H1 (cell line): ENCODE measurements around the gene CA7. TPM values are rescaled to one million over a fixed set of nuclear protein-coding genes. Genes with fewer than 3 reads are reported as not detected.

ENCODE experiments used
- CTCF ChIA-PET: fragments of 300-600 bp; sonication (Branson Sonifier 250); formaldehyde crosslinking; loops from one replicate; lab custom pipeline; 2021; ENCODE audit not compliant: partially characterized antibody; lab: Charles Lee
- POLR2A ChIA-PET: fragments of 300-600 bp; sonication (Branson Sonifier 250); formaldehyde crosslinking; loops from one replicate; lab custom pipeline; 2021; ENCODE audit warnings: inconsistent platforms; ENCODE audit not compliant: partially characterized antibody; lab: Charles Lee
- DNase-seq, 2 experiments: peaks; one replicate each; pipeline versions ENCODE4 v3.0.0 to v3.0.0-alpha.2; 2010 to 2022; ENCODE audit warnings: low spot score in 2 of 2, low read depth in 1 of 2, mixed read lengths in 1 of 2
- FAIRE-seq: peaks from 2 replicates; lab custom pipeline; 2011; peaks lifted over from hg19 to GRCh38; lab: Jason Lieb, UNC
- H2AFZ ChIP-seq: 2 replicates; pipeline ENCODE4 v1.8.1; 2012; ENCODE audit warnings: low read length, inconsistent platforms
- H2AK5ac ChIP-seq: 2 replicates; pipeline ENCODE4 v1.6.1; 2013; ENCODE audit warnings: low read depth, low read length
- H2BK120ac ChIP-seq: replicated peaks from 2 replicates; pipeline ENCODE3; 2013; ENCODE audit warnings: low read depth, low read length, inconsistent platforms
- H2BK12ac ChIP-seq: 2 replicates; pipeline ENCODE4 v1.6.1; 2013; ENCODE audit warnings: low read depth, low read length
- H2BK15ac ChIP-seq: 2 replicates; pipeline ENCODE4 v1.6.1; 2013; ENCODE audit warnings: low read length
- H2BK20ac ChIP-seq: 2 replicates; pipeline ENCODE4 v1.6.1; 2013; ENCODE audit warnings: low read length
- H2BK5ac ChIP-seq: 2 replicates; pipeline ENCODE4 v1.6.1; 2013; ENCODE audit warnings: low read depth, low read length
- H3K14ac ChIP-seq: 2 replicates; pipeline ENCODE4 v1.6.1; 2013; ENCODE audit warnings: inconsistent platforms; ENCODE audit not compliant: insufficient read length
- H3K18ac ChIP-seq: 2 replicates; pipeline ENCODE4 v1.6.1; 2013; ENCODE audit warnings: low read length; ENCODE audit errors: extremely low read depth
- H3K23ac ChIP-seq: 2 replicates; pipeline ENCODE4 v1.6.1; 2013; ENCODE audit warnings: inconsistent platforms; ENCODE audit not compliant: insufficient read length
- H3K23me2 ChIP-seq: 2 replicates; pipeline ENCODE4 v1.6.1; 2013; ENCODE audit warnings: low read depth, low read length
- H3K27ac ChIP-seq: 2 replicates; pipeline ENCODE4 v1.6.1; 2011; ENCODE audit warnings: low read depth, low read length, inconsistent platforms
- H3K27me3 ChIP-seq, 4 experiments: replicated peaks in 1 of 4; 1 replicate in 1 of 4; 2 replicates in 3 of 4; pipeline versions ENCODE4 v1.6.1 to v1.8.1; 2011 to 2013; ENCODE audit warnings: low read length in 3 of 4, mild to moderate bottlenecking in 3 of 4, inconsistent platforms in 2 of 4, mixed read lengths in 2 of 4, moderate library complexity in 1 of 4; ENCODE audit not compliant: control insufficient read depth in 3 of 4, insufficient read depth in 3 of 4; ENCODE audit errors: extremely low read depth in 1 of 4
- H3K36me3 ChIP-seq, 4 experiments: 2 replicates each; pipeline versions ENCODE4 v1.6.1 to v1.8.1; 2011 to 2013; ENCODE audit warnings: mild to moderate bottlenecking in 4 of 4, low read length in 3 of 4, moderate library complexity in 2 of 4, control low read depth in 1 of 4, inconsistent platforms in 1 of 4; ENCODE audit not compliant: insufficient read depth in 4 of 4, control insufficient read depth in 2 of 4
- H3K4ac ChIP-seq: replicated peaks from 2 replicates; pipeline ENCODE3; 2013; ENCODE audit warnings: low read length, low read depth, mixed read lengths, inconsistent platforms; ENCODE audit not compliant: insufficient read length
- H3K4me1 ChIP-seq, 4 experiments: replicated peaks in 1 of 4; 1 replicate in 1 of 4; 2 replicates in 3 of 4; pipeline versions ENCODE4 v1.6.1 to v1.8.1; 2011 to 2013; ENCODE audit warnings: low read length in 3 of 4, inconsistent platforms in 2 of 4, mixed read lengths in 1 of 4; ENCODE audit not compliant: insufficient read depth in 4 of 4, control insufficient read depth in 3 of 4
- H3K4me2 ChIP-seq, 2 experiments: 2 replicates each; pipeline versions ENCODE4 v1.6.1 to v1.8.1; 2011 to 2013; ENCODE audit warnings: low read depth in 2 of 2, low read length in 2 of 2, control low read depth in 1 of 2, inconsistent platforms in 1 of 2, mild to moderate bottlenecking in 1 of 2; ENCODE audit not compliant: insufficient read depth in 1 of 2
- H3K4me3 ChIP-seq, 4 experiments: fragments of 200-600, 300-600 bp in 1 of 4; sonication (generic), shearing (Covaris generic), sonication (Bioruptor Twin) in 1 of 4; 2 replicates each; pipeline versions ENCODE4 v1.5.1 to v1.8.1; 2011 to 2016; ENCODE audit warnings: low read length in 4 of 4, low read depth in 3 of 4, control low read depth in 2 of 4, inconsistent platforms in 2 of 4, mild to moderate bottlenecking in 2 of 4, mixed read lengths in 1 of 4, moderate library complexity in 1 of 4; ENCODE audit not compliant: insufficient read depth in 2 of 4; ENCODE audit errors: extremely low read depth in 1 of 4
- H3K56ac ChIP-seq: replicated peaks from 2 replicates; pipeline ENCODE3; 2013; ENCODE audit warnings: low read depth, mild to moderate bottlenecking, mixed read lengths, low read length, inconsistent platforms; ENCODE audit not compliant: insufficient read length
- H3K79me1 ChIP-seq: 2 replicates; pipeline ENCODE4 v1.6.1; 2013; ENCODE audit warnings: low read depth, low read length, control low read depth
- H3K79me2 ChIP-seq, 2 experiments: 2 replicates each; pipeline versions ENCODE4 v1.6.1 to v1.8.1; 2012 to 2013; ENCODE audit warnings: low read length in 2 of 2, mild to moderate bottlenecking in 2 of 2, inconsistent platforms in 1 of 2; ENCODE audit not compliant: insufficient read depth in 2 of 2, control insufficient read depth in 1 of 2
- H3K9ac ChIP-seq, 4 experiments: replicated peaks in 1 of 4; 1 replicate in 1 of 4; 2 replicates in 3 of 4; pipeline versions ENCODE4 v1.6.1 to v1.8.1; 2011 to 2013; ENCODE audit warnings: low read depth in 3 of 4, low read length in 3 of 4, control low read depth in 2 of 4, mild to moderate bottlenecking in 2 of 4, moderate library complexity in 2 of 4, inconsistent platforms in 1 of 4; ENCODE audit errors: extremely low read depth in 1 of 4
- H3K9me3 ChIP-seq, 2 experiments: 2 replicates each; pipeline versions ENCODE4 v1.6.1 to v1.8.1; 2012 to 2013; ENCODE audit warnings: mild to moderate bottlenecking in 2 of 2, moderate library complexity in 2 of 2, control low read depth in 1 of 2, inconsistent platforms in 1 of 2, low read depth in 1 of 2, low read length in 1 of 2, mixed read lengths in 1 of 2; ENCODE audit not compliant: insufficient read depth in 2 of 2
- H4K20me1 ChIP-seq, 2 experiments: replicated peaks in 1 of 2; 2 replicates each; pipeline versions ENCODE3 to v1.8.1; 2011 to 2013; ENCODE audit warnings: inconsistent platforms in 2 of 2, low read length in 2 of 2, mild to moderate bottlenecking in 1 of 2; ENCODE audit not compliant: insufficient read depth in 2 of 2, control insufficient read depth in 1 of 2
- H4K5ac ChIP-seq: 2 replicates; pipeline ENCODE4 v1.6.1; 2013; ENCODE audit warnings: low read length, low read depth, mixed read lengths, inconsistent platforms; ENCODE audit not compliant: insufficient read length
- H4K8ac ChIP-seq: 2 replicates; pipeline ENCODE4 v1.8.0; 2013; ENCODE audit warnings: mild to moderate bottlenecking, moderate library complexity, low read length, inconsistent platforms; ENCODE audit not compliant: insufficient read depth; ENCODE audit errors: extremely low read depth
- H4K91ac ChIP-seq: replicated peaks from 2 replicates; pipeline ENCODE3; 2013; ENCODE audit warnings: low read length, mixed read lengths, inconsistent platforms; ENCODE audit not compliant: insufficient read length
- CBX8 ChIP-seq: fragments of 300-800, 300-1000 bp; sonication (generic); IDR thresholded peaks from 2 replicates; pipeline ENCODE4 v1.7.1; 2016; ENCODE audit warnings: low read depth, low read length, borderline replicate concordance
- GABPA ChIP-seq: IDR thresholded peaks from 2 replicates; pipeline ENCODE4 v1.6.1; 2011; ENCODE audit warnings: mild to moderate bottlenecking, low read length, moderate library complexity, borderline replicate concordance; ENCODE audit not compliant: insufficient read depth
- HDAC2 ChIP-seq, 2 experiments: fragments of 300-600 bp in 1 of 2; sonication (generic) in 1 of 2; IDR thresholded peaks; 2 replicates each; pipeline ENCODE4 v1.6.1; 2011 to 2012; ENCODE audit warnings: low read depth in 2 of 2, low read length in 2 of 2, mild to moderate bottlenecking in 2 of 2, moderate library complexity in 2 of 2, borderline replicate concordance in 1 of 2, inconsistent platforms in 1 of 2
- KDM4A ChIP-seq: IDR thresholded peaks from one replicate; pipeline ENCODE4 v1.7.1; 2012; ENCODE audit warnings: low read depth, mild to moderate bottlenecking, moderate library complexity, low read length, inconsistent platforms; ENCODE audit not compliant: severe bottlenecking
- MAX ChIP-seq: IDR thresholded peaks from 2 replicates; pipeline ENCODE4 v1.6.1; 2012; ENCODE audit warnings: inconsistent platforms
- NANOG ChIP-seq: IDR thresholded peaks from 2 replicates; pipeline ENCODE4 v1.6.1; 2011; ENCODE audit warnings: low read length, low read depth, mild to moderate bottlenecking, inconsistent platforms; ENCODE audit not compliant: insufficient read depth, poor library complexity, severe bottlenecking
- POLR2AphosphoS5 ChIP-seq: IDR thresholded peaks from 2 replicates; pipeline ENCODE4 v1.6.1; 2011; ENCODE audit warnings: low read depth, low read length
- SAP30 ChIP-seq: fragments of 300-600 bp; sonication (generic); IDR thresholded peaks from 2 replicates; pipeline ENCODE4 v1.7.1; 2012; ENCODE audit warnings: low read length, moderate library complexity, mild to moderate bottlenecking, inconsistent platforms; ENCODE audit not compliant: insufficient read depth, insufficient replicate concordance
- SUZ12 ChIP-seq: fragments of 200-600 bp; sonication (generic); IDR thresholded peaks from 2 replicates; pipeline ENCODE4 v1.6.1; 2012; ENCODE audit warnings: mild to moderate bottlenecking, inconsistent platforms, low read length, moderate library complexity, mixed read lengths
- TBP ChIP-seq: IDR thresholded peaks from 2 replicates; pipeline ENCODE4 v1.6.1; 2011; ENCODE audit warnings: low read depth, low read length, improper control_type of control experiment
- TCF12 ChIP-seq: IDR thresholded peaks from 2 replicates; pipeline ENCODE4 v1.6.1; 2011; ENCODE audit warnings: low read depth, mild to moderate bottlenecking, low read length
- YY1 ChIP-seq: IDR thresholded peaks from 2 replicates; pipeline ENCODE4 v1.6.1; 2011; ENCODE audit warnings: low read depth, mild to moderate bottlenecking, low read length
- WGBS, 2 experiments: shearing (Covaris generic) in 1 of 2; methylation state at CpG; one replicate each; pipeline versions ENCODE4 v1.1.6 to v1.1.7; 2013 to 2015; ENCODE audit warnings: low lambda C conversion rate in 2 of 2, mixed read lengths in 2 of 2, inconsistent platforms in 1 of 2, low coverage in 1 of 2, missing lambda C conversion rate in 1 of 2; ENCODE audit not compliant: insufficient replicate concordance in 2 of 2, insufficient coverage in 1 of 2, insufficient read length in 1 of 2; ENCODE audit errors: extremely low coverage in 1 of 2, missing lambda C conversion rate in 1 of 2; 5-methylcytosine and 5-hydroxymethylcytosine counted together
- polyA plus RNA-seq, 7 experiments: library from polyadenylated mRNA; depleted of rRNA in 3 of 7; stranded (reverse) in 5 of 7; unstranded in 2 of 7; fragments of >200 nt in 5 of 7; fragments of 200-250 nt in 2 of 7; gene quantifications; 1 replicate in 5 of 7; 2 replicates in 1 of 7; 4 replicates in 1 of 7; pipeline versions ENCODE4 v1.2.1 to v1.2.3, GENCODE V29; 2011 to 2013; ENCODE audit warnings: missing spikeins in 2 of 7, mixed read lengths in 2 of 7
- total RNA-seq: library from RNA; stranded (reverse); fragmentation: NEBNext Ultra II Directional; extraction: Animal tissue kit (Norgen Biotek cat#: 25700); gene quantifications from 2 replicates; pipeline ENCODE4 v1.2.1, GENCODE V29; 2021

CA7 gene
- total and polyA plus RNA-seq, 2 of the 8 experiments (the other 6 are each of a cell fraction or from before 2014, with no cell fraction given) = 1.7 to 2.7 TPM

- no peaks in the 10 kb centered on the region for H3K4me1 ChIP-seq
- no peak overlapping the region for H2BK120ac ChIP-seq
- no peak overlapping the region for H3K4ac ChIP-seq
- no peak overlapping the region for H2BK15ac ChIP-seq
- H2BK5ac ChIP-seq = no peak overlapping the region
- ChIA-PET POLR2A (interaction anchor here (0.9 to 1.0 kb wide), 2 partner anchors 9 to 12 kb away, joined by 3 to 6 read pairs; no protein-coding TSS in a partner anchor), CTCF (interaction anchor here (0.7 to 9.3 kb wide), 7 partner anchors 9 to 29 kb away, joined by 3 to 80 read pairs (median 4); partner anchors contain the start of gene NAE1)
- no peak overlapping the region for H3K4me3 ChIP-seq
- DNase-seq = no peak
- no peak overlapping the region for H2AFZ ChIP-seq
- no peak overlapping the region for H2BK12ac ChIP-seq
- no peaks in the 10 kb centered on the region for H3K36me3 ChIP-seq
- H3K27me3 ChIP-seq = no peaks in the 10 kb centered on the region
- no peaks in the 10 kb centered on the region for H3K79me2 ChIP-seq
- no peaks in the 10 kb centered on the region for H3K23me2 ChIP-seq
- no peak overlapping the region for H3K27ac ChIP-seq
- no peaks in the 10 kb centered on the region for H4K20me1 ChIP-seq
- H3K14ac ChIP-seq = no peak overlapping the region
- H4K8ac ChIP-seq = no peak overlapping the region
- no peak overlapping the region for H3K18ac ChIP-seq
- H3K56ac ChIP-seq = no peak overlapping the region
- no peak for FAIRE-seq
- no peaks in the 10 kb centered on the region for H3K79me1 ChIP-seq
- WGBS, 2 experiments = 73% methylated on average over 4 of the region's 4 CpGs; no CpG with 5 or more reads in 1 of the 2 experiments
- no peak overlapping the region for H4K5ac ChIP-seq
- no peak overlapping the region for H3K4me2 ChIP-seq
- H2BK20ac ChIP-seq = no peak overlapping the region
- H4K91ac ChIP-seq = no peak overlapping the region
- H3K23ac ChIP-seq = no peak overlapping the region
- H3K9ac ChIP-seq = no peak overlapping the region
- H3K9me3 ChIP-seq = no peaks in the 10 kb centered on the region
- H2AK5ac ChIP-seq = no peak overlapping the region
- no peak for TF ChIP-seq MAX
- no peak for TF ChIP-seq HDAC2 (IDR thresholded peaks at IDR 0.05; ENCODE audit: borderline replicate concordance in 1 of 2, low read depth in 2 of 2, low read length in 2 of 2)
- no peak for TF ChIP-seq NANOG
- no peak for TF ChIP-seq TBP
- TF ChIP-seq GABPA = no peak
- no peak for TF ChIP-seq TCF12
- no peak for TF ChIP-seq SAP30
- no peak for TF ChIP-seq CBX8
- TF ChIP-seq POLR2AphosphoS5 = no peak
- no peak for TF ChIP-seq SUZ12
- TF ChIP-seq YY1 = no peak
- TF ChIP-seq KDM4A = no peak
Measured at GRCh38 chr16:66858740-66859396, 14.7 kb downstream of the CA7 start.
